ENCODE results near the gene MED12L.
"Not testable (repeated sequence)": the region's sequence is repeated elsewhere in the genome, so short reads cannot be mapped to it uniquely, and the experiment has no call there.

Gene MED12L

DNA sequence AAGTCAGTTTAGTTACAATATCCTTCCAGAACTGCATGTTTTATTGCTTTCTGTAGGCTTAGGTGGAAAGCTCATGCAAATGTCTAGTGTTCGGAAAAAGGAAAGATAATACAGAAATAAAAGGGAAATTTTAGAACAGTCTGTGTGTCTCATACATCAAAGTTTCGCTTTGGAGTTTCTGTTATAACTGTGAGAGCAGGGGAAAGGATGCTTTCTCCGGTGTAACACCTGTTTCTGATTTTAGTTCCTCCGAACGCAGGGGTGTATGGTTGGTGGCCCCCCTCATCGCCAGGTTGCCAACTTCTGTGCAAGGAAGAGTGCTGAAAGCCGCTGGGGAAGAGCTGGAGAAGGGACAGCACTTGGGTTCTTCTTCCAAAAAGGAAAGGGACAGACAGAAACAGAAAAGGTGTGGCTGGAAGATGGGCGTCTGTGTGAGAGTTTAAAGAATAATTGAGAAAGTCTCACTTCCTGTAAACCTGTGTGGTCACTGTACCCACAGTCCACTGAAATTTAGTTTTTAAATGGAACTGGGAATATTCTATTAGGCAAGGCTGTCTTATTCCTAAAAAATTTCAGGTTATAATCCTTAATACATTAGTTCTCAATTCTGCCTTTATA is 292.4 kb downstream of the MED12L start:
- no peak for DNase-seq (ENCODE audit: low read depth, low spot score)

DNA sequence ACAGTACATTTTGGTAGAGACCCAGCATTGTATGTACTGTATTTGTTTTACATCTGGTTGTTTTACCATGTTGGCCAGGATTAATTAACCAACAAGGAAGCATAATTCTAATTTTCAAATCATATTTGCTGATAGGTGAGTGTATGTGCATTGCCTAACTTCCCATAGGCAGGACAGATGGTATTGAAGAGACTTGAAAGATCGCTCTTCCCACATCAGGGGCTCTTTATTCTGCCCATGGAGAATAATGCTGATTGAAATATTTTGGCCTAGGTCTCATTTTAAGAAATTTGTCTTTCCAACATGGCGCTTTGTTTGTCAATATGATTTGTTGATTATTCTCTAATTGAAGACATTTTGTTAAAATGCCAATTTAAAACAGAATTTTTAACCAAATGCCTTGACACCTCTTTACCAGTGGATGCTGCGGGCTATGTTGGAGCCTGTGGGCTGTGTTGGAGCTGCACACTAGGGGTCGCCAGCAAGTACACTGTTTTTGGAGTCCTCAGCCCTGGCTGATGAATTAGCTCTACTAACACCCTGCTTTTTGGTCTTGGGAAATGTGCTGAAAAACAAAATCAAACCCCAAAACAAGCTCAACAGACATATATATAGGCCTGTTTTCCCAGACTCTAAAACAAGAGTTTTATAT is 293.7 kb downstream of the MED12L start:
- DNase-seq (ENCODE audit: low read depth, low spot score), result no peak

DNA sequence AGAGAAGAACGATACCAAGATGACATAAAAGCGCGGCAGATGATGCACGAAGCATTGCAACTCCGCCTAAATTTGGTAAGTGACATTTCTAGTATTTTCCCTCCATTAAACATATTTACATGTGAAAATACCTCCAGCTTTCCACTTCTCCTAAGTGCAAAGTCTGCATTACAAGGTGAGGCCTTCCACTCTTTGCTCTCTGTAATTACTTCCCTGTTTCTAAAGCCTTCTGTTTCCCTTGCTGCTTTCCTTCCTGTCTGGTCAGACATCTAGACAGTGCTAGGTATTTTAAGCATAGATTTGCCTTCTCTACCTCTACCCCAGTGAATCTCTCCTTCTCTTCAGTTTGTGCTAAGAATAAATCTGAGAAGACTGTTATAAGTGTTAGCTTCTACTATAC is 297.2 kb downstream of the MED12L start:
- no peak for DNase-seq (ENCODE audit: low read depth, low spot score)

DNA sequence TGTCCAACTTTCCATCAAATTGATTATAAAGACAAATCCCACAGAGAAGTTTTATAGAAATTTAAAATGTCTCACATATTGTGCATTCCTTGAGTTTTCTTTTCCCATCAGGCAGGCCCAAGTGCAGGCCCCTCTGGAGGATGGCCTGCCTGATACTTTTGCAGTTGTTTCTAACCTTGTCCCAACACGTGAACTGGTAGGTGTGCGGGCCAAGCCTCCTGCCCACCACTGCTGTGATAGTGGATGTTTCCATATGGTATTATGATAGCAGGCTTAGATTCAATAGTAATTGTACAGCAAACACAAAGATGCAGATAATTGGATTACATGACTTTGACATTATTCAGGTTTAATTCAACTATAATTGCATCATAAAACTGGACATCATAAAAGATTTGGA is 297.6 kb downstream of the MED12L start:
- DNase-seq (ENCODE audit: low read depth, low spot score), result no peak

DNA sequence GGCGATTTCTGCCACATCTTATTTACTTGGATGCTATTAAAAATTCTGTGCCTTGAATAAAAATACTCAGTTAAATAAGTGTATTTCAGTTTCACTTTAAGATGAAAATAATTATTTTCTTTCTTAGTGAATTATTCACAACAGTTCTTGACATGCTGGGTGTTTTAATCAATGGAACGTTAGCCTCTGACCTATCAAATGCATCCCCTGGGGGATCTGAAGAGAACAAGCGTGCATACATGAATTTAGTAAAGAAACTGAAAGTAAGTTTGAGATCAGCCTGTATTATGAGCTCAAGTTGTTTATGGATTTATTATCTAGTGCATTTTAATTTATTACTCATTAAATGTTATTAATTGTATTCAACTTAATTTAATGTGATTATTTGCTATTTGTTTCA is 298.5 kb downstream of the MED12L start:
- no peak for DNase-seq (ENCODE audit: low read depth, low spot score)

DNA sequence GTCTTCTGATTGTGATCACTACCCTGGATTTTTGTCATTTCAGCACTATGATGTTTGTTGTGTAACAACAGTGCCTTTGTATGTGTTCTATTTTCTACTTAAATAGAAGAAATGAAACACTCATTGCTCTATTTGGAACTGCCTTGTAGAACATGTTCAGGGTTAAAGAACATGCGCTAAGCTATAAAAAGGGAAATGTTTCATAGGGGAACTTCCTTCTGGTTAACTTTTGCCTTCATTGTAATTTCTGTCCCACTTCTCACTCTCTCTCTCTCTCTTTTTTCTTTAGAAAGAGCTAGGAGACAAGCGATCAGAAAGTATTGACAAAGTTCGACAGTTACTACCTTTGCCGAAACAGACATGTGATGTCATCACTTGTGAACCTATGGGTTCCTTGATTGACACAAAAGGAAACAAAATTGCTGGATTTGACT is 299.3 kb downstream of the MED12L start, which contains the start of gene P2RY12:
TSS of gene P2RY12 (minus strand) at position 13 of the 434 bp plus-strand sequence. CDS start 45,908 bp downstream, outside the sequence.
- no peak for DNase-seq (ENCODE audit: low read depth, low spot score)

DNA sequence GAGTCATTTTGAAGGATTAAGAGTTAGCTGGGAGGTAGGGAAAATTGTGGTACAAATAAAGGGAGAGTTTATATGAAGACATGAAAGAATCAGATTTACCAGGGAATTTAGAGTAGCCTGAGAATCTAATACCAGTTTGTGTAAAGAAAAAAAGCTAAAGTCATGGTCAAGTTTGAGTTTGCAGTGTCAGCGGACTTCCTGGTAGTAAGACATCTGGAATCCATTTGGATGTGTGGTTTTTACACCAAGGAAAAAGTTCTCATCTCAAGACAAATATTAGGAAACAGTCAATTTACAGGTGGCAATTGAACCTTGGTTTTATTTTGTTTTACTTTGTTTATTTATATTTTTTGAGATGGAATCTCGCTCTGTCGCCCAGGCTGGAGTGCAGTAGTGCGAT is 300.6 kb downstream of the MED12L start:
- DNase-seq (ENCODE audit: low read depth, low spot score), result no peak

DNA sequence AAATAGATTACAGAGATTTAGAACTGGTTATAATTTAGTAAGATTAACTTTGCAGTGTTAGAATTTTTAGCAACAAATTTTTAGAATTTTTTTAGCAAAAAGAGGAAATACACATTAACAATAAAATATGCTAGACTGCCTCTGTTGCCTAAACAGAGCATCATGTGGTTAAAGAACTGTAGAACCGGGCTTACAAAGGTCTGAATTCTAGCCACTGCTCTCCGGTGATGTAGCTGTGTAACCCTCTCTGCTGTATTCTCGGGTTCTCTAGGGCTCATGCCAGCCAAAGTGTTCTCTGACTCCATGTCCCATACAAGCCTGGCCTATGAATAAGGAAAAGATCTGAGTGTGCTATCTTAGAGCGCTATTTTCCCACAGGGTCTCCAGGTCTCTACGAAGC is 302.0 kb downstream of the MED12L start:
- no peak for DNase-seq (ENCODE audit: low read depth, low spot score)

DNA sequence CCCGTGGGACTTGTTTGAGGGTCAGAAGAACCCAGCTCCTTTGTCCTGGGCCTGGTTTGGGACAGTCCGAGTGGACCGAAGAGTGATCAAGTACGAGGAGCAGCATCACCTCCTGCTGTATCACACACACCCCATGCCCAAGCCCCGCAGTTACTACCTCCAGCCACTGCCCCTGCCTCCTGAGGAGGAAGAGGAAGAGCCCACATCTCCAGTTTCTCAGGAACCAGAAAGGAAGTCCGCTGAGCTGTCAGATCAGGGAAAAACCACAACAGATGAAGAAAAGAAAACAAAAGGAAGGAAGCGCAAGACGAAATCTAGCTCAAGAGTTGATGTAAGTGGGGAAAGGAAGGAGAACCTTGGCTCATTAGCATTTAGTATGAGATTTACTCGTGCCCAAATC is 302.4 kb downstream of the MED12L start:
- DNase-seq (ENCODE audit: low read depth, low spot score), result no peak

DNA sequence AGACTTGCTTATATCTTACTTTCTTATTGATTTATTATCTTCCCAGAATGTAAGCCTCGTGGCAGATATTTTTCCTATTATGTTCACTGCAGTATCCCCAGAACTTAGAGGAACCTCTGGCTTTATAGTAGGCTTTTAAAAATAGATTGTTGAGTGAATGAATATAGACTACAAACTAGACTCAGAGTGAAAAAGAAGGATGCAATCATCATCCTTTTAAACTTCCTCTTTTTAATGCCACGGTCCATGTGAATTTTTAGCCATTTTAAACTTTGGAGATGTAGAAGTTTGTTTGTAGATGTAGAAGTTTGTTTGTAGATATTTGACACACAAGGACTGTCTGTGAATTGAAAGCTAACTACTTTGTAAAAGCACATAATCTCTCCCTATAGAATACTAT is 306.3 kb downstream of the MED12L start:
- no peak for DNase-seq (ENCODE audit: low read depth, low spot score)

DNA sequence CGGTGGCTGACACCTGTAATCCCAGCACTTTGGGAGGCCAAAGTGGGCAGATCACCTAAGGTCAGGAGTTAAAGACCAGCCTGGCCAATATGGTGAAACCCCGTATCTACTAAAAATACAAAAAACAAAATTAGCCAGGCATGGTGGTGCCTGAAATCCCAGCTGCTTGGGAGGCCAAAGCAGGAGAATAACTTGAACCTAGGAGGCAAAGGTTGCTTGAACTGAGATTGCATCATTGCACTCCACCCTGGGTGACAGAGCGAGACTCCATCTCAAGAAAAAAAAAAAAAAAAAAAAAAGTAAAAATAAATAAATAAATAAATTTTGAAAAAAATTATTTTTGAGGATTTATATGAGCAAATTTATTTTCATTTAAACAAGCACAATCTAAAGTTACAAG is 306.7 kb downstream of the MED12L start:
- DNase-seq (ENCODE audit: low read depth, low spot score), result not testable (repeated sequence)

DNA sequence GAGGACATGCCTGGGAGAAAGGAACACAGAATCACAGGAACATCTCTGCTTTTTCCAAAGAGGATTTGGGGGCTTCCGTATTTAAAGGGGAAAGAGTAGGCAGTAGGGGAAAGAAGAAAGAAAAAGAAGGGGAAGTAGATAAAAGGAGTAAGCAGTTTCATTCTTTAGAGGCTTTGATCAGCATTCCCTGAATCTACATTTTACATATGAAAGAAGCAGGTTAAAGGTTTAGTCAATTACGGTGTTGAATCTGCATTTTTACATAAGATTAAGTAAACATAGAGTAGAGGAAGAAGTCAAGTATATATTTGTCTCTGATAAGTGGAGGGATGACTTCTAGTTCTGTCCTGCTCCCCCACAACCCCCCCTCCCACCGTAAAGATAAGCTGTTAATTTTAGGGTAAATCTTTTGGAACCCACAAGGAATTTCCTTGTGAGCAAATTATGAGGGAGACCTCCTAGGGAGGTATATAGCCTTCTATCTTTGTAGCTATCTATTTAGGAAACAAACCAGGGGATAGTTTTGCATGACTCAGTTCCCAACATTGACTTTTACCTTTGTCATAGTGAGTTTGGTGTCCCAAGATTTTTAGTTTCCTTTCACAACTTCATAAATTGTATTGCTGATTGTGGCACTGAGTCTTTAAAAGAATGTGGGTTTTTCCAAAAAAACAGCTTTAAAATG is 307.8 kb downstream of the MED12L start:
- DNase-seq (ENCODE audit: low read depth, low spot score), result no peak

DNA sequence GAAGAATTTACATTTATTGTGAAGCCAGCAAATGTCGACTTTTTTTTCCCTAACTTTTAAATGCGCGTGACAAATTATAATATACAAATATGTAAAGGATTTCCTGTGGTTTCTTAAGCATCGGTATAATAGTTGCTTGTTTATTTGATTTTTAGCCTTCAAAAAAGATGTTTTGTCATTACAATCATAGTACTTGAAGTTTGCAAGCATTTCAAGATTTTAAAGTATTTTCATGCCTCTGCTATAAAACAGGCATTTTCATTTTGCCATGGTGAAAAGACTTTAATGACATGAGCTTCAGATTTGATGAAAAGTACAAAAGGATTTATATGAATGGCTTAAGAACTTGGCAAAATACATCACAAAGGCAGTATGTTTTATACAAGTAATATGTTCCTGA is 308.5 kb downstream of the MED12L start:
- DNase-seq (ENCODE audit: low read depth, low spot score), result no peak

DNA sequence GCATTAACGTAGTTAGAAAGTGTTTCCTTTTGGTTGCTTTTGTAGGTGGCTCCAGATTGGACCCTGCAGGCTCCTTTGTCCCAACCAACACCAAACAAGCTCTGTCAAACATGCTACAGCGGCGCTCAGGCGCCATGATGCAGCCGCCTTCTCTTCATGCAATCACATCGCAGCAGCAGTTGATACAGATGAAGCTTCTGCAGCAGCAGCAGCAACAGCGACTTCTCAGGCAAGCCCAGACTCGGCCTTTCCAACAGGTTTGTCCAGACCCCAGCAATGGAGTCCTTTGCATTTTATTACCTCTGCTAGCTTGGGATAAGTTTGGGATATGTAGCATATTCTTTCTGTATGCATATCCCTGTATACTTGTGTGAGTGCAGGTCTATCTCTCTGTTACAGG is 309.1 kb downstream of the MED12L start:
- DNase-seq (ENCODE audit: low read depth, low spot score), result no peak

DNA sequence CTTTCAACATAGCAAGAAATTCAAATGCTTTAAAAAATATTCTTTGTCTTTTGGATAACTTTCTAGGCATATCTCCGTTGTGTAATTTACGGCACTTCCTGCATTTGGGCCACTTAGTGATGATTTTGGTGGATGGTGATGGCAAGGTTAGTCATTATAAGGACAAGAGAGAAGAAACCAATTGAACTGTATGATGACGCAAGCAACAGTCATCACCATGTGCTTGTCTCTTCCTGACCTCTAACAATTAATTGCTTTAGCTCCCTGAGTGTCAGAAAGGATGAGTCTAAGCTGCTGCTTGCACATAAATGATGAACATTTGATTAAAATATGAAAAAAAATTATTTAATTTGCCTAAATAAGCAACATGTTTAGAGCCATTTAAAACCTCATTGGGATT is 310.3 kb downstream of the MED12L start:
- DNase-seq (ENCODE audit: low read depth, low spot score), result no peak

DNA sequence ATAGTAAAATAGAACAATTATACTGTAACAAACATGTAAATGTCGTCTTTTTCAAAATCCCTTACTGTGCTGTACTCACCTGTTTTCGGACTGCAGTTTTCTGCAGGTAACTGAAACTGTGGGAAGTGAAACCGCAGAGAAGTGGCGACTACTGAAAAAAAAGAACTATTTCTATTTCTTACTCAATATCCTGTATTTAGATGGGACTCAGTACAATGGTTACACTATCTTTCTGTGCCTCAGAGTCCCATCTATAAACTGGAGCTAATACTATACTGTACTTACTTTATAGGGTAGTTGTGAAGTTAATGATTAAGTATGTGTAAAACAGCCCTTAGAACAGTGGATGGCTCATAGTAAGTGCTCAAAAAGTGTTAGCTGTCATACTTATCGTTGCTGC is 313.4 kb downstream of the MED12L start:
- DNase-seq (ENCODE audit: low read depth, low spot score), result no peak

DNA sequence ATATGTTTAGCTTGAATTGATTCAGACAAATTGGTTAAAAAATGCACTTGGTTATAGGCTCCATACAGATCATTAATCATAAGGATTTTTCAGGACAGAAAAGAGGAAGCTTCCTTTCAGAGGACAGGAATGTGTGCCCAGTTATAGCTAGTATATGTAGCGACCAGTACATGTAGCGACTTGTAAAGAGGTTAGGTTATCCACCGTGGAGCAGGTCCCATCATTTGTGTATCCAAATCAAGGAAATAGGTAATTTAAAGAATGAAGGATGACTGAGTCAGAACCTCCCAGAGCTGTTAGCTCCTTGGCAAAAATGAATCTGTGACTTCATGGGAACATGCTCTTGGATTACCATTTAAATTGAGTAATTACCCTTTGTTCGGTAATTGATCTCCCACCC is 314.9 kb downstream of the MED12L start:
- no peak for DNase-seq (ENCODE audit: low read depth, low spot score)

DNA sequence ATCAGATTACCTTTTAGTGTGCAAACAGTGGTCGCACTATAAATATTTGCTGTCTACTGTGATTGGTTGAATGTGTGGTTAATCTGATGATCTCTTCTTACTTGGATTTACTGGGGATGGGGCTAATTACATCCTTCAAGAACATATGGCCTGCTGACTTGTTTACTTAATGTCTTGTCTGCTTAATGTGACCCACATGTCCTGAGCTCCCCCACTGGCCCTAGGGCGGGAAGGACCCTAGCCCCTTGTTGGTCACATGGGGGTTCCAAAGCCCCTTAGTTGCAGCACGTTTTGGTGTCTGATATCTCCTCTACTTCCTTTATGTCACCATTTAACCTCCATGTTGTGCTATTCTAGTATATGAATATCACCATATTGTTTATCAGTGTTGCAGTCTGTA is 316.9 kb downstream of the MED12L start:
- no peak for DNase-seq (ENCODE audit: low read depth, low spot score)

DNA sequence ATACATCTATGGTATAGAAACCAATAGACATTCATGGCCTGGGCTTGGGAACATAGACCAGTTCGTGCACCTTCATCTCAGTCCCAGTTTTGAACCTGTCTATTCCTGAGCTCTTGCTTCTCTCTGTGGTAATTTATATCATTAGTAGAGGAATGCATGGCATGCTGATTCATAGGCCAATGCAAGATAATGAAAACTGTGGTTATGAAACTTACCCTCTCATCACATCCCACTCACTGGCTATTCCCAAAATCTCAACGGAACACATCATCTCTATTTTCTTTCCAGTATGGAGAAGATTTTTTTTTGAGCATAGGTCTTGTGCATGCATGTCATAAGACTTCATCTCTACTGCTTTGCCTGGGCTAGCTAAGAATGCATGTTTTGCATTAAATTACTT is 317.8 kb downstream of the MED12L start:
- DNase-seq (ENCODE audit: low read depth, low spot score), result no peak

DNA sequence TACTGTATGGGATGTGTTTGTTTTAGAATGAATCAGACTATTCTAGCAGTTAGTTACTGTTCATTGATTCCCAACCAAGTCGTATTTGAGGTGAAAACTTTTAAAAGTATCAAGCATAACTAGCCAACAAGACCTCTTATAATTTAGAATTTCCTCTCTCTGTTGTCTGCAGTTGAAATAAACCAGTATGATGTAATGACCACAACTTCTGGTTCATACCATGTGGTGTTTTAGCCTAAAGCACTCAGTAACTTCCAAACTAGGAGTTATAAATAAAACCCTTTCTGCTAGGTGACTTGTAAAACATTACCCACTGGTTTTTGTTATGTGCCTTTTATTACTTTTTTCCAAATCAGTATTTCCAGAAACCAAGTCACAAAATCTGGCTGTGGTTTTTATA is 318.9 kb downstream of the MED12L start:
- DNase-seq (ENCODE audit: low read depth, low spot score), result no peak

DNA sequence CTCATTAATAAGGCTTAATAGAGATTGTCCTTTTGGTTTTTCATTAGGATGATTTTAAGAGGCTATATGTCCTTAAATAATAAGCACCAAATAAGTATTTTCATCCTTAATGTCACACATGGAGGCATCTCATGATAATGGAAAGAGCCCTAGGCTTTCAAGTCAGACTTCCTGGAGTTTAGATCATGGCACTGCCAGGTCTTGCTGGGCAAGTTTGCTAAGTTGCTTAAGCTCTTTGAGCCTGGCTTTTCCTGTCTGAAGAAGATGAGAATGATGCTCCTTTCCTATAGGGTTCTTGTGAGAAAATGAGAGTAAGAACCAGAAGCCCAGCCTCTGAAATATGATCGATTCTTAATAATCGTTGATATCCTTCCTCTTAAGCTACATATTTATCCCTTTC is 322.5 kb downstream of the MED12L start:
- DNase-seq (ENCODE audit: low read depth, low spot score), result no peak

DNA sequence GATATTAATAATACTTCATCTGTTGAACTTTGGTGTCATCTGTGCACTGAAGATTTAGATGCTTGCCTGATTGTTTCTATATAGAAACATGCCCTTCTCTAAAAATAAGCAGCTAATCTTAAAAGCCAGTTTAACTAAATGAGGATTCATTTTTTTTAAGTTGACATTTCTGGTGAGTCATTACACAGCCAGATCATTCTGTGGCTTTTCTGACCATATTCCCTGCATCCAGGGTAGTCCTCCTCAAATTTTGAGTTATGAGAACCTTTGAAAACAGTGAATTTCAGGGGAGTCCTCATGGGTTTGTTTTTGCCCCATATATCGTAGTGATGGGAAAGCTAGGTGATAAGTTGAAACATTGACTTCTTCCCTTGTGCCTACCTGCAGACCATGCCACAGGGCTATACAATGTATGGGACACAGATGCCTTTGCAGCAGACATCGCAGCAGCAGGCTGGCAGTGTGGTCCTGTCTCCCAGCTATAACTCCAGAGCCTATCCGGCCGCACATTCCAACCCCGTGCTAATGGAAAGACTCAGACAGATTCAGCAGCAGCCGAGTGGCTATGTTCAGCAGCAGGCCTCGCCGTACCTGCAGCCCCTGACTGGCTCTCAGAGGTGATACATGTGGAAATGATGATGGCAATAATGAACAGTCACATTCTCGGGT is 325.6 kb downstream of the MED12L start:
- DNase-seq (ENCODE audit: low read depth, low spot score), result no peak

DNA sequence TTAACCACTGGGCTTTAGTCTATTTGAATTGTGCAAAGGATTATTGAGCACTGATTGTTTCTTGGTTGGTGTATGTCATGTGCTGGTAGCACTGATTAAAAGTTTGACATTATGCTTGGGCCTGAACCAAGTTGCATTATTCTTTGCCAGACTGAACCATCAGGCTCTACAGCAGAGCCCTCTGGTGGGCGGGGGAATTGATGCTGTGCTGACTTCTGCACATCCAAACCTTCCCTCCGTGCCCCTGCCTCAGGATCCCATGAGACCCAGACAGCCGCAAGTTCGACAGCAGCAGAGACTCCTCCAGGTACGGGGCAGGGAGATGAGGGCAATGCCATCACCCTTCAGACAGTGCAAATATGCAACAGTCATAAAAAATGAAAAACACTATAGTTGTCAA is 327.5 kb downstream of the MED12L start:
- DNase-seq (ENCODE audit: low read depth, low spot score), result no peak
